NCI-H2107 (cell line): ENCODE data around the gene CDHR1.
"Not testable (repeated sequence)": the region's sequence is repeated elsewhere in the genome, so short reads cannot be mapped to it uniquely, and the experiment has no call there.

Experiments
- DNase-seq: peaks from one replicate; lab custom pipeline; 2025; lab: John Stamatoyannopoulos, UW

The CDHR1 gene

DNA sequence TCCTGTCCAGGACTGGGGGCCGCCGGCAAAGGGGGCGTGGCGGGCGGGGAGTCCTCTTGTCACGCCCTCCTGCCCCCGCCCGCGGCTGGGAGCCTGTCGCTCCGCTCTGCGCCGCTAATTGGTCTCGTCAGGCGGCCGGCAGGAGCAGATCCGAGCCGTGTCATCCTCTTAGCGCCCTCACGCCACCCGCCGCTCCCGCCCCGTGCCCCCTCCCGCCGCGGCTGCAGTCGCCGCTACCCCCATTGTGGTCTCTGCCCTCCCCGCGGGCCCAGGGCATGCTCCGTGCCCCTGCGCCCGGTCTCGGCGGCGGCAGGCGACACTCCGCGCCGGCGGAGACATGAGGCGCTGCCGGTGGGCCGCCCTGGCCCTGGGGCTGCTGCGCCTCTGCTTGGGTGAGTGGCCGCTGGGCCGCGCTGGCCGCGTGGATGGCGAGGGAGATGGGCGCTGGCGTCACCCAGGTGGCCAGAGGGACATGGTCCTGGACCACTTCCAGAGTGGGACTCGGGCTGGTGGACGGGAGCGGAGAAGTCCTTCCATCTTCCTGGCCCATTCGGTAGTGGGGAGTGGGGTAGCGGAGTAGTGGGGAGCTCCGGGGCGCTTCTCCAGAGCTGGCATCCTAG is at the start of gene CDHR1:
TSS of gene CDHR1 (plus strand) at position 114 of the 620 bp plus-strand sequence. CDS start at position 338, 224 bp downstream.
- no peak for DNase-seq

DNA sequence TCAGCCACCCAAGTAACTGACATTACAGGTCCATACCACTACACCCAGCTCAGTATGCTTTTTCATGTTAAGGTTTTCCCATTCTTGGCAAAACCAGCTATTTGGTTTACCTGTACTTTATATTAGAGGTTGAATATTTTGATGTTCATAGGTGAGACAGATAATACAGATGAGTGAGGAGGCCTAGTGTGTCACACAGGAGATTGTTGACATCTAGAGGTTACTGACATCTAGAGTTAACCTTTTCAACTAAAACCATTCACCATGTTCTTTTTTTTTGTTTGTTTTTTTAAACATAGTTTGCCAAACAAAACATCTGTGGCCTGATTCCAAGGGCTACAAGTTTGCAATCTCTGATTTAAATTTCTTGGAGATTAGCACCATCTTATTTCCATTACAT is 47.0 kb upstream of the CDHR1 start:
- DNase-seq = no peak

DNA sequence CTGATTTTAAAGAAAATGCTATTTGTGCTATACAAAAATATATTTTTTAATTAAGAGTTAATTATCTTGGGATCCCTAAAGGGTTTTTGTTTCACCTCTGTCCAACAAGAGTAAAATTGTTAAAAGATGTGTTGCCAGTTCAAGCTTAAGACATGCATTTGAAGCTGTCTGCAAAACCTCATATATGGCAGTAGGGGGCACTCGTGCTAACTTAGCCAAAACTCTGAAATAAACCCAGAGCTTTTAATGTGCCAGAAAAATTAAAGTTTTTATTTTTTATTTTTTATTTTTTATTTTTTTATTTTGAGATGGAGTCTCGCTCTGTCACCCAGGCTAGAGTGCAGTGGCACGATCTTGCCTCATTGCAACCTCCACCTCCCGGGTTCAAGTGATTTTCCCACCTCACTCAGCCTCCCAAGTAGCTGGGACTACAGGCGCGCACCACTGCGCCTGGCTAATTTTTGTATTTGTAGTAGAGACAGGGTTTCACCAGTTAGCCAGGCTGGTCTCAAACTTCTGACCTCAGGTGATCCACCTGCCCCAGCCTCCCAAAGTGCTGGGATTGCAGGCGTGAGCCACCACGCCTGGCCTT is 46.2 kb upstream of the CDHR1 start:
- not testable (repeated sequence) for DNase-seq

DNA sequence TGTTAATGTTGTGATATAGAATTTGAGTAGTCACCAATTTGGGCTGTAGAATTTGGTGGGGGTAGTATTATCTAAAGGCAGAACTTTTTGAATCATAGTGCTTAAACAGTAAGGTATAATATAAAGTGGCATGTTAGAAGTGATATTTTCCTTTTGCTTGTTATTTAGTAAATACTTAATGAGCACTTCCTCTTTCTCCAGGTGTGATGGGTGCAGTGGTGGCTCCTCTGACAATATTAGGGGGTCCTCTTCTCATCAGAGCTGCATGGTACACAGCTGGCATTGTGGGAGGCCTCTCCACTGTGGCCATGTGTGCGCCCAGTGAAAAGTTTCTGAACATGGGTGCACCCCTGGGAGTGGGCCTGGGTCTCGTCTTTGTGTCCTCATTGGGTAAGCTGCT is 44.5 kb upstream of the CDHR1 start:
- no peak for DNase-seq

DNA sequence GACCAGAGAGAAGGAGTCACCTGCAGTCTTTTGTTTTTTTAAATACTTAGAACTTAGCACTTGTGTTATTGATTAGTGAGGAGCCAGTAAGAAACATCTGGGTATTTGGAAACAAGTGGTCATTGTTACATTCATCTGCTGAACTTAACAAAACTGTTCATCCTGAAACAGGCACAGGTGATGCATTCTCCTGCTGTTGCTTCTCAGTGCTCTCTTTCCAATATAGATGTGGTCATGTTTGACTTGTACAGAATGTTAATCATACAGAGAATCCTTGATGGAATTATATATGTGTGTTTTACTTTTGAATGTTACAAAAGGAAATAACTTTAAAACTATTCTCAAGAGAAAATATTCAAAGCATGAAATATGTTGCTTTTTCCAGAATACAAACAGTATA is 41.6 kb upstream of the CDHR1 start:
- DNase-seq = no peak

DNA sequence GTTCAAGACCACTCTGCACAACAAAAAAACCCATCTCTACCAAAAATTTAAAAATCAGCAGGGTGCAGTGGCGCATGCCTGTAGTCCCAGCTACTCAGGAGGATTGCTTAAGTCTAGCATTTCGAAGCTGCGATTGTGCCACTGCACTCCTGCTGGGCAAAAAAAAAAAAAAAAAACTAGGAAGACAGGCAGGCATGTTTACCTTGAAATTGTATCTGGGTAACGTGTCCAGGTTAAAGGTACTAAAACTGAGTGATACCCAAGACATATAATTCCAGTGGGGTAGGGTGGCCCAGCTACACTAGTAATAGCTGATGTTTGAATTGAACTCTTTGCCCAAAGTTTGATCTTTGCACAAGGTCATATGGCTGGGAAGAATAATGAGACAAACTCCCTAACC is 38.8 kb upstream of the CDHR1 start:
- no peak for DNase-seq

DNA sequence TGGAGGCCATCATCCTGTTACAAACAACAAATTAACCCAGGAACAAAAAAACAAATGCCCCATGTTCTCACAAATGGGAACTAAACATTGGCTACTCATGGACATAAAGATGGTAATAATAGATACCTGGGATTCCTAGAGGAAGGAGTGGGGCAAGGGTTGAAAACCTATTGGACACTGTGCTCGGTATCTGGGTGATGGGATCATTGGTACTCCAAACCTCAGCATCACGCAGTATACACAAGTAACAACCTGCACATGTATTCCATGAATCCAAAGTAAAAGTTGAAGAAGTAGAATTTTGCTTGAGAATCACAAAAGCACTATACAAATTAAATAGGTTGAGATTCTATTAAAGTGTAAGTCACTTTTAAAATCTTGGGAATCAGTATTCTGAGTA is 38.3 kb upstream of the CDHR1 start:
- DNase-seq = no peak

DNA sequence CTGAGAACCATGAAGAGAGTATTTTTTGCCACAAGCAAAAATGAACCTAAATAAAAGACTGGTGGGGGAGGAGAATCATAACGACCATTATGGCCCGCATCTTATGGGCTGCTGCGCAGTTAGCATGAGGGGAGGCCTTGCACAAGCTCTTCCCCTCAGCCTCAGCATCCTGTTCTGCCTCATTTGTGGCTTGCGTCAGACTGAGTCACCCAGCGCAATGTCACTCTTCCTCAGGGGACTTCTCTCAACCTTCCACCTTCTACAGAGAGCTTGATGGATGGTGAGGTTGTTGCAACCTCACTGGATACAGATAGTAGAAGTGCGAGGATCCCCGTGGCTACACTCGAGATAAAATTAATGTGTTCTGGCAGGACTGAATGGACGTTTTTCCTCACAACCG is 37.6 kb upstream of the CDHR1 start:
- no peak for DNase-seq

DNA sequence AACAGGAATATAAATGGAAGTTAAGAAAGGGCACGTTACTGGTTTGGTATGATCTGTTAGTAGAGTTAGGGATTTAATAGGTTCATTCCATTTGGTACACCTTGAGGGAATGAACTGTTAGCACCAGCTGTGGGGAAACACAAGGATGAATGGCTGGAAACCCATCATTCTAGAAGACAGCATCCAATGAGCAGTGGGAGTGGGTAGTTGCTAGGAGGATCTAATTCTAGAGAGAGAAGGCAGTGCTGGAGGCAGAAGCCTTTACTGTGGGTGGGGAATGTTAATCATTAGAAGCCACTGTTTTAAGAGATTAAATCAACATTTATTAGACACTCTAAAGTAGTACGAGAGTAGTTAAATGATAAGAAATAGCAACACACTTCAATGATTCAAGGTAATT is 36.3 kb upstream of the CDHR1 start:
- no peak for DNase-seq

DNA sequence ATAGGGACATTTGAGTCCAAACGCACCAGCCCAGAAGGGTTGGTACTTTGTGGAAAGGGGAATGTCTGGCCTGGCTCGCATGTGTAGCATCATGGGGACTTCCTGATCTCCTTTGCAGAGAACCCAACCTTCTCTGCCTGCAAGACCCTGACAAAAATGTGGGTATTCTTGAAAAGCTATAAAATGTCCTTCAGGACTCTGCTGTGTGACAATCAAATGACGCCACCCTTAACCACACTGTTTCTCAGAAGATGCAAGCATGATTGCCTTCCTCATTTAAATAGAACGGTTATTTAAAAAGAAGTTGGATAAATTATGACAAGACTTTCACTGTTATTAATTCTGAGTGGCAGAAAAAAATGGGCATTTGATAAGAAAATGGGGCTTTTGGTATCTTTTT is 35.8 kb upstream of the CDHR1 start:
- DNase-seq = no peak

DNA sequence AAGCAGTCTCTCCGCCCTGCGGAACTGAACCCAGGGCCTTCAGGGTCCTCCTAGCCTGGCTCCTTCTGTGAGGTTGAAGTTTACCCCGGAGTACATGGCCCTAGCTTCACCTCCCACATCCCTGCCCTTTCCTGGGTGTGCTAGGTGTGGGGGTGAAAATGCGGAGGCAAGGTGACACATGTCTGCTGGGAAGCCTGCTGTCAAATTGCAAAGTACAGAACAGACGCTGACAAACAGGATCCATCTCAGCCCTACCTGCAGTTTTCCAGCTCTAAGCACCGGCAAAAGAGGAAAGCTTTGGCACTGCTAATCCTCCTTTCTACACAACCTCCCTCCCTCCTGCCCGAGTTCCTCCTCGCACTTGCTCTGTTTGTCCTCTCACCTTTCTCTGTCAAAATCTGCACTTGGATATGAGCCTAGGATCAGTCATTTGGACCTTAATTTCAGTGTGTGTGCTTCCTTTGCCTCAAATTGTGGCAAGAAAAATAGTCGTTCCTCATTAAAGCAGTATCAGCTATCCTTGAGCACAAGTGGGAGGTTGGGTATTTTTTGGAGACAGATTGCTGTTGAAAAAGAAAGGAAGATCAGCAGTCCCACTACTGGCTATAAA is 35.2 kb upstream of the CDHR1 start:
- no peak for DNase-seq

DNA sequence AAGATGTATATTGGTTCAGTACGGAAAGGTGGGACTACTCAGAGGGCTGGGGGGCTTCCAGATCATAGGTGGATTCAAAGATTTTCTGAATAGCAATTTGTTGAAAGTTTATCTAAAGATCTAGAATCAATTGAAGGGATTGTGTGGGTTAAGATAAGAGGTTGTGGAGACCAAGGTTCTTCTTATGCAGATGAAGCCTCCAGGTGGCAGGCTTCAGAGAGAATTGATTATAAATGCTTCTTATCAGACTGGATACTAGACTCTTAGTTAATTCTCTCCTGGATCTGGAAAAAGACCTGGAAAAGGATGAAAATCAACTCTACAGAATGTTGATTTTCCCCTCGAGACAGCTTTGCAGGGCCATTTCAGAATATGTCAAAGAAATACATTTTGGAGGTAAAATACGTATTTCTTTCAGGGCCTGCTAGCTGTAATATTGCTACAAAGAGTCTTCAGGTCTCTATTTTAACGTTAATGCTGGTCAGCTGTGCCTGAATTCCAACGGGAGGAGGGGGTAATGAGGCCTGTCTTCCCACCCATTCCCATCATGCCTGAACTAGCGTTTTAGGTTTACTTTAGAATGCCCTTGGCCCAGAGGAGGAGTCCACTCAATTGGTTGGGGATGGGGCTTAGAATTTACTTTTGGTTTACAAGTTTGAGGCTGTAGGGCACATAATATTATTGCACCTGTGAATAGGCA is 33.5 kb upstream of the CDHR1 start:
- no peak for DNase-seq

DNA sequence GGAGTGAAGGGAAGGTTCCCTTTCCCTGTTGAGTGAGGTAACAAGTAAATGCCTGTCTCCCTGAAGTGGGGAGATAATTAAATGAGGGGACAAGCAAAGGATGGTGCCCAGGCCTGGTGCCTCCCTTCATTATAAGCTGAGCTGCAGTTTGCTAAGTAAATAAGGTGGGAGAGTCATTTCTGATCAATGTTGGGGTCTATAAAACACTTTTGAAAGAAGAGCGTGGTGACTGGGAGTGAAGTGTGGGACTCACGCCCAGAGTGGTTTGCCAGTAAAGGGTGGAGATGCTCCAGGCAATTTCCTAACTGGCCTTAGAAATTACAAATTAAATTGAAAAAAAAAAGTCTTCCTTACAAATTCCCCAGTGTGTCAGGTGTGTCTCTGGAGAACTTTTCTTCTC is 30.3 kb upstream of the CDHR1 start:
- DNase-seq = no peak

DNA sequence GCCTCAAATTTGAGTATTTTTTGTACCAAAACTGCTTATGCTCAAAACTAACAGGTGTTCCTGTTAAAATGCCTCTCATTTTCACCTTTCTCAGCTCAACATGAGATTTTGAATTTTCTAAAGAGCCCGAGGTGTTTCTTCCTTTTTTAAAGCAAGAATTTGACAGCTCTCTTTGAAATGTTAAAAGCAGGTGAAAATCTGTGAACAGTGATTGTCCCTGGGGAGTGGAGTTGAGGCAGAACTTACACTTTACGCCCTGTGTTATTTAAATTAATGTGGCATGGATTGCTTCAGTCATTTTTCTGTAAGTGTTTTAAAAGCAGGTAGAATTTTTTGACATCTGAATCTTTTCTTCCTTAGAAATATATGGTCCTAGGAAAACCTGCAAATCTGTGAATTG is 29.9 kb upstream of the CDHR1 start:
- no peak for DNase-seq

DNA sequence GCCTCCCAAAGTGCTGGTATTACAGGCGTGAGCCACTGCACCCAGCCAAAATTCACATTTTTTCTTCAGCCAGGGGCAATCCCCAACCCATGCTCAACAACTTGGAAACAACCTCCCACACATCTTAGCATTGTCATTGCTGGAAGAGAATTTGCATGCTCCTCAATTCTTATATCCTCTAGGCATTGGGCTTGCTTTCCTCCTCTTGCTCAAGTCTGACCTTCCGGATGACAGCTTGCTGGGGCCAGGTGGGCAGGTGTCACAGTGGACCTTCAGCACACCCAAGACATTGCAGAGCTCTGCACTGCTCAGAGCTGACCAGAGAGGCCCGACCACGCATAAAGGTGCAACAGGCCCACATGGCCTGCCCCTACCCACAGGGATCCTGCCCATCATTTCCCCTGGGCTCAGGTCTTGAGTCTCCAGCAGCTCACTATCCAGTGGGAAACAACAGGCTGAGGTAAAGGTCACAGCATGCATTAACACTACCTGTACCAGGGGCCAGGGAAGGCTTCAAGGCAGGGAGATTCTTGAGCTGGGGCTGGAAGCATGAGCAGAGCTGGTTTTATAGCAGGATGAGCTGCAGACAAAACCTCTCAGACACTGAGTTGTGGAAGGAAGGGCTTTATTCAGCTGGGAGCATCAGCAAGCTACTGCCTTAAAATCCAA is 27.6 kb upstream of the CDHR1 start:
- DNase-seq = no peak

DNA sequence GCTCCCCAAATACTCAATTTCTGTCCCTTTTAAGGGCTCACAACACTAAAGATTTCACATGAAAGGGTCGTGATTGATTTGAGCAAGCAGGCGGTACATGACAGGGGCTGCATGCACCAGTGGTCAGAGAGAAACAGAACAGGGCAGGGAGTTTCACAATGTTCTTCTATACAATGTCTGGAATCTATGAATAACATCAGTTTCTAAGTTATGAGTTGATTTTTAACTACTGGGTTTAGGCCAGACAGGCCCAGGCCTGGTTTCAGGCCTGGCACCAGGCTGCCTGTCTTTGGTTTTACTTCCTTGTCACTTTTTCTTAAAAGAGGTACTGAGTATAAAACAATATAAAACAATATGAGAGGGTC is 27.1 kb upstream of the CDHR1 start:
- not testable (repeated sequence) for DNase-seq

DNA sequence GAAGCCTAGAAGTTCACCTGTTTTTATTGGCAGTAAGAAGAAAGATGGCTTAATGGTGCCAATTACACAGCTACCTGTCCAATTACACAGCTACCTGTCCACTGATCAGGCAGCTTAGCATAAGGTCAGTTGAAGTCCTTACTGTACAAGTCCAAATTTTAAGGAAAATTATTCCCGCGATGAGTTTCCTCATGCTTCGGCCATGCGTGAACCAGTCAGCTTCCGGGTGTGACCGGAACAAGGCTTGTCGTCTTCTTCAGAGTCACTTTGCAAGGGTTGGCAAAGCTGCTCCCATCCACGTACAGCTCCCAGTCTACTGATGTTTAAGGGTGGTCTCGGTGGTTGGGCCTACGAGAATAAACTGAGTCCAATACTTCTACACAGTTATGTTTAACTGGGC is 26.0 kb upstream of the CDHR1 start:
- DNase-seq = not testable (repeated sequence)

DNA sequence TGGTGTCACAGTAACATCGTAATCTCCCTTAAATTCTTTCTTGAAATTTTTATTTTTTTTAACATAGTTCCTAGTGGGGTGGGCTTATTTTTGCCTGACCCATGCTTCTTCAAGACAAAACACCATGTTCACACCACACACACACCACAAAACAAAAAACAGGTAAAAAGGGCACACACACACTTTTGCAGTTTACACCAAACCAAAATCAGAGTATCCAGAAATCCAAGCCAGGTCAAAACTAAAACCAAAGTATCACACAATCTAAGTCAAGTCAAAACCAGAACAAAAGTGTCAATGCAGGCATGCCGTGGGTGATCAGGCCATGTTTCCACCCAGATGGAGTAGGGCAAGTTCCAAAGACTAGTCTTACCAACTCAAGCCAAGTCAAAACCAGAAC is 23.1 kb upstream of the CDHR1 start:
- DNase-seq = not testable (repeated sequence)

DNA sequence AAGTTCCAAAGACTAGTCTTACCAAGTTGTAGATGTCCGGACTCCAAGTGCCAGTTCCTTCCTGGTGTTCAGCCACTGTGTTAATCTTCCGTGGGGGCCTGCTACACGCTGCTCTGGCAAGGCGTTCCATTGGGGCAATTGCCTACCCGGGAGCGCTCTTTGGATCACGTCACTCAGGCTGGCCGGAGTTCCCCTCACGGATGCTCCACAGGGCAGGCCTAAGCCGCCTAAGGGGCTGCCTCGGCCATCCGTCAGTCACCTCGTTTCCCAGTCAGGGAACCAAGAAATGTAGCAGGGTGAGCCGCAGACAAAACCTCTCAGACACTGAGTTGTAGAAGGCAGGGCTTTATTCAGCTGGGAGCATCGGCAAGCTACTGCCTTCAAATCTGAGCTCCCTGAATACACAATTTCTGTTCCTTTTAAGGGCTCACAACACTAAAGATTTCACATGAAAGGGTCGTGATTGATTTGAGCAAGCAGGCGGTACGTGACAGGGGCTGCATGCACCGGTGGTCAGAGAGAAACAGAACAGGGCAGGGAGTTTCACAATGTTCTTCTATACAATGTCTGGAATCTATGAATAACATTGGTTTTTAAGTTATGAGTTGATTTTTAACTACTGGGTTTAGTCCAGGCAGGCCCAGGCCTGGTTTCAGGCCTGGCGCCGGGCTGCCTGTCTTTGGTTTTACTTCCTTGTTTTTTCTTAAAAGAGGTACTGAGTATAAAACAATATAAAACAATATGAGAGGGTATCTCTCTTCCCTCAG is 22.5 kb upstream of the CDHR1 start:
- DNase-seq = not testable (repeated sequence)

DNA sequence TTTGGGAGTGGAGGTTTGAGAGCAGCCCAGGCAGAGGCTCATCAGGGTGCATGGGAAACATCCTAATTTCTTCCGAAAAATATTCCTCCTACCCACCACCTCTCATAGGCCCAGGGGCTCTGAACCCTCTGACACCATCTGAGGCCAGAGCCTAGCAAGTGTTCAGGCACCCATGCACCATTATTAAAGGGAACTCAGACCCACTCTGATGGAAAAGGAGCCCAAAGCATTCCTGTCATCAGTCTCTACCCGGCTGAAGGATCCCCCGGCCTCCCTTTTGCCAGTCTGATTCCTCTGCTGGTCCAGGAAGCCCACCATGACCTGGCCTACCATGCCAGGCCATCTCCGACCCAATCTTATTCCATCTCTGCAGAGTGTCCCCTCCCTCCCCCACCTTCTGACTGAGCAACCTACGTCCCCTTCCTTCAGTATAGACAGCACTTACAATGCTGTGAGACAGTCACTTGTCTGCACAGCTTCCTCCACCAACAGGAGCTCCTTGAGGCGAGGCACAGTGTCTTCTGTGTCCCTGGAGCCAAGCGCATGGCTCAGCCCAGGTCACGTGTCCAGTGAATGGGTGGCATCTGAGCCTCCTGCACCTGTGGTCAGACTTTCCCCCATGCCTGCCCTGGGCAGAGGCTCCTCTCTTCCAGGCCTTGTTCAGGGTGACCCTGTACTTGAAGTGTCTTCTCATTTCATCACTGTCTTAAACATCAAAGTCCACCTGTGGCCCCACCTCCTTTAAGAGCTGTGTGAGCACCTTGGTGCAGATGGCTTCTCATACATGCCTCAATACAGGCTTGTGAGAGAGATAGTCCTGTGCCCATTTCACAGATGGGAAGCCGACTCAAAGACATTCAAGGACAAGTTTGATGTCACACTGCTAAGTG is 21.6 kb upstream of the CDHR1 start:
- no peak for DNase-seq

DNA sequence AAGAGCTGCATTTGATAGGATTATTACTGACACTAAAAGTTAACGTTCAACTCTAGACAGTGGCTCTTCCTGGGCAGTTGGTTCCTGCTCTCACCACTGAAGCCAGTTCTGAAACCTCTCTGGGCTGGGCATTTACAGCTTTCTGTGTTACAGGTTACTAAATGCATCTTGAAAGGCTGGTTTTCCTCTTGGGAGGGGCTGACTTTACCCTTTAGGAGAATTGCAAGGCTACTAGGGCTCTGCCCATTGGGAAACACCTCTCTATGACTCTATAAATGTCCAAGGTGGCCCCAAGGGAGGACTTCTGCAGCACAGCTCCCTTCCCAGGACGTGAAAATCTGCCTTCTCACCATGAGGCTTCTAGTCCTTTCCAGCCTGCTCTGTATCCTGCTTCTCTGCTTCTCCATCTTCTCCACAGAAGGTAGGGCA is 20.8 kb upstream of the CDHR1 start, which contains the start of gene GPR15LG:
TSS of gene GPR15LG (plus strand) at position 301 of the 429 bp plus-strand sequence. CDS start at position 352, 51 bp downstream.
- DNase-seq = no peak
